ENCODE data around the gene RBP4.
"Not testable (repeated sequence)": the region's sequence is repeated elsewhere in the genome, so short reads cannot be mapped to it uniquely, and the experiment has no call there.

Gene RBP4

DNA sequence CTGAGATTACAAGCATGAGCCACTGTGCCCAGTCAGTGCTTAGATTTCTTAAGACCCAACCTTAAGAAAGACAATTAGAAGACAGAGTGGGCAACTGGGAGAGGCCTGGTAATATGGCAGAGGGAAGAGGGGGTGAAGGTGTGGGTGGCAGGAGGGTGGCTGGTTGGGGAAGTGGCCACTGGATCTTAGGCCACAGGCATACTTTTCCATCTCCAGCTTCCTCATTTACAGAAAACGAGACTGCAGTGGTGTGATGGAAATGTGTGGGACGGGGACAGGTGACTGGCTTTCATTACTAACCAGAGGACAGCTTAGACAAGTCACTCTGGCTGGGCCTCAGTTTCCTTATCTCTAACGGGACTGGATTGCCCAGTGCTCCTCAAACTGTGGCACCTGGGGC, 35.6 kb downstream of the RBP4 start:
- DNase-seq: no peak

DNA sequence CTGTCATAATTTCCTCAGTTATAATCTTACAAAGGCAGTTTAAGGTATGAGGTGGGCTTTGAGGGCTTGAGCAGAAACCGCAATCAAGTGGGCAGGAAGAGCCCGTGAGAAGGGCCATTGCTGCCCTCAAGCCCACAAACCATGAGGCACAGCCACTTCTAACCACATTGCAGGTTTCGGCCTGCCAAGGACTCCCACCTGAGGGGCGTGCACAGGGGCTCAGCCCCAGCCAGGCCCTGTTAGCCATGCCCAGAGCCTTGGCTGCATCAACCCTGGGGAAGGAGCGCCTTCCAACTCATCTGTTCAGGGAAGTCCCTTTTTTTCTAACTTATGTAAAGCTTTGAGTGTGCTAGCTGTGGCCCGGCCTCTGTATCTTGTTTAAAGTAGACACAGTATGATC, 40.5 kb downstream of the RBP4 start:
- no peak for DNase-seq

DNA sequence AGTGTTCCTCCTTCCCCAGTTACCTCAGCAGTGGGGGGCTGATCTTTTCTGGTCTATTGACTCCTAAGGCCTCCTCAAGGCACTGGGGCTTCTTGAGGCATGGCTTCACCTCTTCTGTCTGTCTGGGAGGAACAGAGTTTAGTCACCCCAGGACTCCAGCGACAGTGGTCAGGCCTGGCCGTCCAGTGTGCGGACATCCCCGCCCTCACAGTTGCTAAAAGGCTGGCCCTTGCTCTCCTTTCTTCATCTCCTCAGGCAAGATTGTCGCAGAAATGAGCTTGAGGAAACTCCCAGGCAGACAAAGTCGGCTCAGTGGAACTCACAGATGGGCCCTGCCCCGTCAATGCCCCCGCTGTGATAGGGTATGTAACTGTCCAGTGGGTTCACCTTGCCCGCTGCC, 41.5 kb downstream of the RBP4 start:
- no peak for DNase-seq

DNA sequence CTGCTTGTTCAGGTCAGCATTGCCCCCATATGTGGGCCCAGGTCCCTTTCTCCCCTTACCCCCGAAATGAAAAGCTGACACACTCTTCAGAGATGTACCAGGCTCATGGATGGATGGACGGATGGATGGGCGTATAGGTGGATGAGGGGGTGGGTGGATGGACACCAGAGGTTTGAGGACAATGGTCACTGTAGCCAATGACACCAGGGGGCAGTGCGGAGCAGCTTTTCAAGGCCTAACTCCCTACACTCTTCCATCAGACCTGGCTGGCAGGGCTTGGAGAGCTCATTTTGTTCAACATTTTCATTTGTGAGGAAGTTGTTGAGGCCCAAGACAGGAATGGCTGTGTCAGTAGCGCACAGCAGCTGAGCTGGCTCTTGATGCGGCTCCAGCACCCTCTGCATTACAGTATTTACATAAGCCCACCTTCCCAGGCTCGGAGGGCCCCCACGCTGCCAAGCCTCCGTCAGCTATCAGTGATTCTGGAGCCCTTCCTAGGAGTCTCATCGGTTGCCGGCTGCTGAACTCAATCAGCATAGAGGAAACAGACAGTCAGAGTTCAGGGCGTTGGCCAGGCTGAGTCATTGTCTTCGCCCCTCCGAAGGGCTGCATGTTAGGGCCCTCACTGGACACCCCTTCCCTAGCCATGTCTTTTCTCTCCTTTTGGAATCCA, 46.1 kb downstream of the RBP4 start:
- DNase-seq: peak; percentile 53 to 64

DNA sequence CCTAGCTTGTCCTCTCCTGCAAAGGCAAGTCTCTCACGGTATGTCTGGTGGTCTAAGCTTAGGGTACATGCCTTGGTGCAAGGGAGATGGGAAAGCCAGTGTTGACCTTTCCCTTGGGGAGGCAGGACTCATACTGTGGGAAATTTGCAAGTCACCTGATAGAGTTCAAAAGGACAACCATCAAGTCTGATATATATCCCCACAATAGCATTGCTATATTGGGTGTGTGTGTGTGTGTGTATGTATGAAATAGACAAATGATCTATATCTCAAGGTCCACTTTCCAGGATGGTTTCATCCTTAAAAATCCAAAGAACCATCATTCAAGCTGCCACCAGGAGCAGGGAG, 46.7 kb downstream of the RBP4 start:
- no peak for DNase-seq

DNA sequence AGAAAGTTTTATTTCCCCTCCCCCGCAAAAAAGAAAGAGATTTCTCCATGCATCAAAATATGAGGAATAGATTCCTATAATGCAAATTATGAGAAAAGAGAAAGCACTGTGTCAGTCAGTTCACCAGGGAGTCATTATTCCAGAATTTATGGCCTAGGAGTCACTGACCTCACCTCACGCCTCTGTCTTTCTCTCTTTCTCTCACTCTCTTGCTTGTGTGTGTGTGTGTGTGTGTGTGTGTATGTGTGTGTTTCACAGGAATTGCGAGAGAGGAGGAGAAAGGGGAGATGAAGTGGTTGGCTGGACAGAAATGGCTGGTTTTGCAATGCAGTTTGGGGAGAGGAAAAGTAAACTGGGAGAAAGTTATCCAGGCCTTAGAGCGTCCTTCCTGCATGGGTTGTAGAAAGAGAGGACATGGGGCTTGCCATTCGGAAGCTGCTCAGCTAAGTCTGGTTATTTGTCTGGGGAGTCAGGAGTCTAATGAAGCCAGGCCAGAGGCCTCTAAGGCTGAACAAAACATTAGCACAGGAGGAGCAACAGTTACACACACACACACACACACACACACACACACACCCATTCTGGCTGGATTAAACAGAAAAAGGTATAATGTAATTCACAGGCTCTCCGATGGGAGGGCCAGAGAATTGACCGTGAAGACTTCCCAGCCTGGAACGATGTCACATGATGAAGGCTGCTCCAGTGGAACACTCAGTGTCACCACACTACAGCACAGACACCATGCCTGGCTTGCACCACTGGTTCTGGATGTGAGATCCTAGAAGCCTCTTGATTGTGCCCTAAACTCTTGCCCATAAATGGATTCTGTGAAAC, 47.3 kb downstream of the RBP4 start:
- DNase-seq: no peak

DNA sequence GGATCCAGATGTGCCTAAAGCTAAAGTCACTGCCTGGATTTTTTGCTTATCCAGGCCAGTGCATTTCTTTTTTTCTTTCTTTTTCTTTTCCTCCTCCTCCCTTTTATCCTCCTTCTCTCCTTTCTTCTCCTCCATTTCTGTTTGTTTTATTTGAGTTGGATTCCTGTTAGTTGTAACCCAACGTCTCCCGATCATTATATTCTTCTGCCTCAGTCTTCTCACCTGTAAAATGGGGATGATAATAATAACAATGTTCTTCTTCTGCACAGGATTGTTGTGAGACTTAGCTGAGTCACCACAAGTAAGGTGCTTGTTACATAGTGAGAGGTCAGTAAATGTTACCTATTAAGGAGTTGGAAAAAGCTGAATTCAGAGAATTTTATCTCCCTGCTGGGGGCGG, 48.3 kb downstream of the RBP4 start:
- no peak for DNase-seq

DNA sequence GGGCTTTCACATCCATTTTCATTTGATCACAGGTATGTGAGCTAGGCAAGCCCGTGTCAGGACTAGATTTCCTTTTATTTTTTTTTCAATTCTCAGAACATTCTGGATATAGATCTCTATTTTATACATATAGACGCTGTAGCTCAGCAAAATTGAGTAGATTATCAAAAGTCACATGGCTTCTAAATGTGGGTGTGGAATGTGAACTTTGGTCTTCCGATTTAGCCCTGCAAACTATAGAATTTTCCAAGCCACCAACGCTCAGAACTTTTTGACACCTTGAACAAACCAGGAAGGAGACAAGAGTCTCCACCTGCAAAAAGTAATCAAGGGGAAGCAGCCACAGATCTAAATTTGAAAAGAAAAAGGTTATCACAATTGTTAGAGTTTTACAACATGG, 50.4 kb downstream of the RBP4 start:
- no peak for DNase-seq

DNA sequence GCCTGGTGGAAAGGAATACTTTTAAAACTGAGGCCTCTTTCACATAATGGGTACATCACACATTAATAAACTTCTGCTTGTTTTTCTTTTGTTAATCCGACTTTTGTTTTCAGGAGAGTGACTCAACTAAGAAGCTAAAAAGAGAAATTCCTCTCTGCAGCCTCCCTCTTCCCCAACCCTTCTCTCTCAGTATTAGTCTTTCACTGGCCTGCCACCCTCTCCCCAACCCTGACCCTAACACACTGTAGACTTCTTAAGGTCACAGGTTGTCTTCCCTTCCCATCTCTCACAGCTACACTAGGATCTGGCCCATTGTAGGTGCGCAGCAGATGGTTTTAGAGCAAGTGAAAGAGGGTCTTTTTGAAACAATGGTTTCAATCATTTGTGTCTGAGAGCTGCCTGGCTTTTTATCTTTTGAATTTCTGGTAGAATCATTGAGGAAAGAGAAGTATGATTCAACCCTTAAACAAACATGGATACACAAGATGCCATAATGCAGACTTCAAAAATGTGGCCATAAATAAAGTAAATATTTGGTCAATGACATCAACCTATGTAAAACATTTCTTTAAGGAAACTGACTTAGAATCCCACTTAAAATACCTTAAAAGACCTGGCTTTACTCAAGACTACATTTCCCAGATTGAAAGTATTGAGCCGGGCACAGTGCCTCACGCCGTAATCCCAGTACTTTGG, 52.5 kb downstream of the RBP4 start:
- DNase-seq: no peak

DNA sequence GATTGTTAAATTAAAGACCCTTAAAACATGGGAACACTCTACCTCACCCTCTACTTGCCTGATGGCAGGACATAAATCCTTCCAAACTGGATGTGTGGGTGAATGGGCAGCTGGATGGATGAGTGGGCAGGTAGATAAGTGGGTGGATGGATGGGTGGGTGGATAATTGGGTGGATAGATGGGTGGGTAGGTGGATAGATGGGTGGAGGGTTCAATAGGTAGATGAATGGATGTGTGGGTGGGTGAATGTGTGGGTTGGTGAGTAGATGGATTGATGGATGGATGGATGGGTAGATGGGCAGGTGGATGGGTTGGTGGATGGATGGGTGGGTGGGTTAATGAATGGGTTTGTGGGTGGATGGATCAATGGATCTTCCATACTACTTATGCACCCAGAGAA, 53.5 kb downstream of the RBP4 start:
- no peak for DNase-seq

DNA sequence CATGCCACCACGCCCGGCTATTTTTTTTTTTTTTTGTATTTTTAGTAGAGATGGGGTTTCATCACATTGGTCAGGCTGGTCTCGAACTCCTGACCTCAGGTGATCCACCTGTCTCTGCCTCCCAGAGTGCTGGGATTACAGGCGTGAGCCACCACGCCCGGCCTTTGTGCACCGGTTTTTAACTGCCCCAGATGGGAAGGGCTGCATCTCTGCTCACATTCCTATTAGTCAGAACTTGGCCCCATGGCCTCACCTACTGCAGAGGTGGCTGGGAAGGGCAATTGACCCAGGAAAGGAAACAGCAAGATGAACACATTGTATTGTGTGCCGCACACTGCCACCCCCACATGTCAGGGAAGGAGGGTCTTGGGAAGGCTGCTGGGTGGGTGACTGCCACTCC, 54.0 kb downstream of the RBP4 start:
- not testable (repeated sequence) for DNase-seq

DNA sequence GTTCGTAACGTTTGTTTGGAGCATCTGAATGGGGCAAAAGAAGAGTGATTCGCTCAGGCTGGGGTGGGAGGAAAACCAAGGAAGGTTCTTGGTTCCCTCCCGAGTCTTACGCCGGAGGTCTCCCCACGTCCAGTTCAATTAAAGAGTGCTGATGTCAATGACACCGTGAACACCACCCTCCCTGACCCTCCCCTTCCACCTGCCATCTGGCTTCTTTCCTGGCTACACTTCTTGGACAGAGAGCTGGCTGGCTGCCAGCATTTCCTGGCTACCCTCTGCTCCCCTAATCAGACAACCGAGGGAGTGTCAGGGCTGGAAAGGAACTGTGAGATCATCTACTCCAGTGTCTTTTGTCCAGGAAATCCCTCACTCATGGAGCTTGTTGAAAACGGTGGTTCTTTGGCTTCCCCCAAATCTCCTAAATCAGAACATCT, 58.7 kb downstream of the RBP4 start:
- peak in 1 of 2 experiments; percentile 34 for DNase-seq
